Dendritic cell treated with granulocyte-macrophage colony-stimulating factor and Interleukin-4, amounts not matched to agents 40 ng/mL and 50 ng/mL, for 4 days (primary cell): ENCODE measurements around the gene GMDS.

Experiments used
- H3K27ac Mint-ChIP-seq: one replicate; pipeline ENCODE4 v1.8.0; 2022; ENCODE audit warnings: mild to moderate bottlenecking, mixed read lengths
- H3K27me3 Mint-ChIP-seq: one replicate; pipeline ENCODE4 v1.8.0; 2022; ENCODE audit warnings: mild to moderate bottlenecking, mixed read lengths
- H3K36me3 Mint-ChIP-seq: one replicate; pipeline ENCODE4 v1.8.0; 2022; ENCODE audit warnings: low read depth, mixed read lengths
- H3K4me1 Mint-ChIP-seq: one replicate; pipeline ENCODE4 v1.8.0; 2022; ENCODE audit warnings: low read depth, mixed read lengths
- H3K4me3 Mint-ChIP-seq: one replicate; pipeline ENCODE4 v1.8.0; 2022; ENCODE audit warnings: mild to moderate bottlenecking, moderate library complexity, mixed read lengths
- H3K9me3 Mint-ChIP-seq: one replicate; pipeline ENCODE4 v1.8.0; 2022; ENCODE audit warnings: mixed read lengths
- intact Hi-C: fragments of 100-400 bp; cut with micrococcal nuclease; formaldehyde crosslinking; loops from one replicate; pipeline ENCODE4 v1.15.0; 2022

GMDS gene

GRCh38 chr6:1608222-1609040 is 637.0 kb downstream of the GMDS start:
- no peak overlapping the region for H3K27ac Mint-ChIP-seq

GRCh38 chr6:1607516-1608221 is 637.7 kb downstream of the GMDS start:
- peaks cover 75% of the 10 kb centered on the region for H3K27me3 Mint-ChIP-seq
- no peaks in the 10 kb centered on the region for H3K36me3 Mint-ChIP-seq
- no peak overlapping the region for H3K4me3 Mint-ChIP-seq
- no peak overlapping the region for H3K27ac Mint-ChIP-seq
- H3K4me1 Mint-ChIP-seq, result peaks cover 53% of the 10 kb centered on the region
- intact Hi-C loops, result no loop called here
- H3K9me3 Mint-ChIP-seq, result no peaks in the 10 kb centered on the region

More at GRCh38 chr6:1608222-1609040, 637.0 kb downstream of the GMDS start:
- peak overlapping the region; percentile 21 for H3K4me3 Mint-ChIP-seq
- H3K27me3 Mint-ChIP-seq, result peaks cover 72% of the 10 kb centered on the region
- H3K9me3 Mint-ChIP-seq, result no peaks in the 10 kb centered on the region
- peaks cover 53% of the 10 kb centered on the region for H3K4me1 Mint-ChIP-seq
- no peaks in the 10 kb centered on the region for H3K36me3 Mint-ChIP-seq
- intact Hi-C loops, result no loop called here

DNA sequence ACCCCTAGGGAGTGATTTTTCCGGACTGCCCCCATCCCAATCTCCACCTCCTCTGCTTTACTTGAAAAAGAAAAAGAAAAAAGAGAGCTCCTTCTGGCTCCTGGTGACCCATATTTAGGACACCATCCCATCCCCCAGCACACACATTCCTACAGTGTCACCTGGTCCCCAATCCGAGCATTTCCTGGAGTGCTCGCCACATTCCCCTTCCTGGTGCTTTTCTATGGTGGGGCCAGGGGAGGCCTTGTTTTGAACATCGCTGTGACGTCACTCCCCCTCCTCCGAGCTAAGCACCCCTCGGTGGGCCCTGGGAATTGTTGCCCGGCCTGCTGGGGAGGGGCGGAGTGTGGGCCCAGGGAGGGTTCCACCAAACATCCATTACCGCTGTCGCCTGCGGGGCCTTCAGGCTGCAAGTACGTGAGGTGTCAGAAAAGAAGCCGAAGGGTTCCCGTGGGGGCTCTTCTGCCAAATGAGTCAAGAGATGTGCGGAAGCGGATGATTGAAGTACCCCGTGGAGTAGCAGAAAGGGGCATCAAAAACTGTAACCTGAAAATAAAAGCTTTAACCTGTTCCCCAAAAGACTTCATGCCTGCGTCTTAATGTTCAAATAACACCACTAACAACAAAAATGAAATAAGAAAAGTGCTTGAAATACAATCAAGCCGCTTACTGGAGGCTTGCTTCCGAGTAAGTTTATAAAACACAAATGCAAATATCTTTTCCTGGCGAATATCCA is 638.5 kb downstream of the GMDS start:
- no peak overlapping the region for H3K27ac Mint-ChIP-seq
- H3K9me3 Mint-ChIP-seq, result no peaks in the 10 kb centered on the region
- intact Hi-C loops, result no loop called here
- H3K4me3 Mint-ChIP-seq, result no peak overlapping the region
- peaks cover 75% of the 10 kb centered on the region for H3K27me3 Mint-ChIP-seq
- no peaks in the 10 kb centered on the region for H3K36me3 Mint-ChIP-seq
- peaks cover 47% of the 10 kb centered on the region for H3K4me1 Mint-ChIP-seq

GRCh38 chr6:1605893-1606779 is 639.3 kb downstream of the GMDS start:
- Mint-ChIP-seq H3K27me3 (peaks cover 81% of the 10 kb centered on the region), H3K27ac (no peak overlapping the region), H3K36me3 (no peaks in the 10 kb centered on the region), H3K9me3 (no peaks in the 10 kb centered on the region), H3K4me1 (peaks cover 45% of the 10 kb centered on the region), H3K4me3 (no peak overlapping the region)
- intact Hi-C loops, result loop anchor here (1.0 to 2.0 kb wide), 2 partner anchors 498 to 591 kb away; no protein-coding TSS in a partner anchor

GRCh38 chr6:1605004-1605892 is 640.2 kb downstream of the GMDS start:
- Mint-ChIP-seq H3K9me3 (no peaks in the 10 kb centered on the region), H3K27me3 (peaks cover 84% of the 10 kb centered on the region), H3K4me3 (peak overlapping the region; percentile 44), H3K27ac (no peak overlapping the region), H3K4me1 (peaks cover 39% of the 10 kb centered on the region), H3K36me3 (no peaks in the 10 kb centered on the region)
- intact Hi-C loops, result loop anchor here (1.0 to 2.0 kb wide), 2 partner anchors 499 to 592 kb away; no protein-coding TSS in a partner anchor

DNA sequence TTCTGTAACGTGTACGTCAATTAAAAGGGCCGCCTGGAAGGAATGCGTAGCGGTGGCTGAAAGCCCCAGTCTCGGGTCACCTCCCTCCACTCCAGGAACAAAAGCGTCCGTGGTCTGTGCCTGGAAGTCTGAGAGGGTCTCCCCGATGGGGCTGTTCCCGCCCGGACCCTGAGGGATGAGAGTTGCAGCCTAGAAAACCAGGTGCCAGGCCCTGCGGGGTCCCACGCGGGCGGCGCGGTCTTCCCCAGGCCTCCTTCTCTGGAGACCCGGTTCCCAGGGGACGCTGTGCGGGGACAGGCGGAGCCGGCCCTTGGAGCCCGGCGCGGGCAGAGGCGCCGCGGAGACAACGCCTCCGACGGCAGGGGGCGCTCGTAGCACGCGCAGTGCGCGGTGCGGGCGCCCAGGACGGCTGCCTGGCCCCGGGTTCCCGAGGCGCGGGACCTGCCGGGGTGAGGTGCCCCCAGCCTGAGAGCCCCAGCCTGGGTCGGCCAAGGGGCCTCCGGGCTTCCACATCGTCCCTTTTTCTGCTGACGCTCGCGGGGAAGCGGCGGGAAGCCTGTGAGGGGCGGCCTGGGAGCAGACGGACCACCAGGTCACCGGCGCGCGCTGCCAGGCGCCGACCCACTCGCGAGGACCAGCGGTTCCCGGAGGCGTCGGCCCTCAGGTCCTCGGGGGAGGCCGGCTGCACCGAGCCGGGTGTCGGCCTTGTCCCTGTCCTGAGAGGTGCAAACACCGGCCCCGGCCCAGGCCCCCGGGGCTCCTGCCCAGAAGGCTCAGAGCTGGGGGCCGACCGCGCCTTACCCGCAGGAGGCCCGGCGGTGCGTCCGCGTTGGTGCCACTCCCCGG is 641.0 kb downstream of the GMDS start:
- Mint-ChIP-seq H3K27ac (no peak overlapping the region), H3K4me3 (peak overlapping the region; percentile 44), H3K36me3 (no peaks in the 10 kb centered on the region), H3K4me1 (peaks cover 39% of the 10 kb centered on the region), H3K9me3 (no peaks in the 10 kb centered on the region), H3K27me3 (peaks cover 92% of the 10 kb centered on the region)
- intact Hi-C loops, result loop anchor here (1.0 to 5.0 kb wide), 4 partner anchors 500 to 843 kb away; no protein-coding TSS in a partner anchor

GRCh38 chr6:1603708-1604107 is 641.7 kb downstream of the GMDS start:
- H3K9me3 Mint-ChIP-seq, result no peaks in the 10 kb centered on the region
- H3K4me3 Mint-ChIP-seq, result no peak overlapping the region
- peaks cover 39% of the 10 kb centered on the region for H3K4me1 Mint-ChIP-seq
- H3K27me3 Mint-ChIP-seq, result peaks cover 94% of the 10 kb centered on the region
- H3K27ac Mint-ChIP-seq, result no peak overlapping the region
- H3K36me3 Mint-ChIP-seq, result no peaks in the 10 kb centered on the region
- intact Hi-C loops, result loop anchor here (1.0 to 5.0 kb wide), 3 partner anchors 593 to 844 kb away; no protein-coding TSS in a partner anchor

DNA sequence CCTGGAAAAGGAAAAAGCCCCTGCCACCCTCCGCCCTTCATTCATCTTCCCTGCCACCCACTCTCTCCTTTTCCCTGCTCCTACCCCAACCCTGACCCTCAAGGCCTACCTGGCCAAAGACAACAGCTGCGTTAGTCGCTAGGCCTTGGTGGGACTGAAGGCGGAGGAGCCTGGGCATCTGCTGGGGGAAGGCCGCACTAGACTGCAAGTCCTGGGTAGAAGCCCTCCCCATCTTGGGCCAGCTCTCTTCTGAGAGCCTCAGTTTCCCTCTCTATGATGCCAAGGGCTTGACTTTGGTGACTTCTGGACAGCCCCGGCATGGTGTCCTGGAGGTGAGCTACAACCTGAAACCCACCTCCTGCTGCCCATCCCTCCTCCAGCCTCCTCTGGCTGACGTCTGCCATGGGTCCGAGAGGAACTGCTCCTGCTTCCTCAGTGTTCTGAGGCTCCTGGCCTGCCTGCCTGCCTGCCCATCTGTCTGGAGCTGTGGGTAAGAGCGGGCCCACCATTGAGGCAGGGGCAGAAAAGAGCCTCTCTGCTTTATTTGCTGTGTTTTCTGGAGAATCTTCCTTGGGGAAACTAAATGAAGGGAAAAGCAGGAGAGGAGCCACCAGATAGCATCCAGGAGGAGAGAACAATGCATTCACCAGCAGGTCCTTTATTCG is 643.2 kb downstream of the GMDS start:
- Mint-ChIP-seq H3K27ac (no peak overlapping the region), H3K4me3 (no peak overlapping the region), H3K36me3 (no peaks in the 10 kb centered on the region), H3K9me3 (no peaks in the 10 kb centered on the region), H3K27me3 (peaks cover 94% of the 10 kb centered on the region), H3K4me1 (peaks cover 23% of the 10 kb centered on the region)
- intact Hi-C loops, result loop anchor here (5.0 kb wide), 1 partner anchor 845 kb away; no protein-coding TSS in a partner anchor

GRCh38 chr6:1601158-1602048 is 644.0 kb downstream of the GMDS start:
- Mint-ChIP-seq H3K27ac (no peak overlapping the region), H3K9me3 (no peaks in the 10 kb centered on the region), H3K27me3 (peaks cover 94% of the 10 kb centered on the region), H3K4me1 (peaks cover 16% of the 10 kb centered on the region), H3K36me3 (no peaks in the 10 kb centered on the region), H3K4me3 (no peak overlapping the region)
- intact Hi-C loops, result loop anchor here (5.0 kb wide), 1 partner anchor 846 kb away; no protein-coding TSS in a partner anchor

GRCh38 chr6:1600764-1601157 is 644.6 kb downstream of the GMDS start:
- H3K4me1 Mint-ChIP-seq, result peaks cover 15% of the 10 kb centered on the region
- H3K27me3 Mint-ChIP-seq, result peaks cover 92% of the 10 kb centered on the region
- H3K36me3 Mint-ChIP-seq, result no peaks in the 10 kb centered on the region
- no peaks in the 10 kb centered on the region for H3K9me3 Mint-ChIP-seq
- intact Hi-C loops, result loop anchor here (5.0 kb wide), 1 partner anchor 847 kb away; no protein-coding TSS in a partner anchor
- no peak overlapping the region for H3K27ac Mint-ChIP-seq
- H3K4me3 Mint-ChIP-seq, result no peak overlapping the region
